Measurements from ENCODE around the gene EYA2. TPM values are rescaled to one million over a fixed set of nuclear protein-coding genes. Genes with fewer than 3 reads are reported as not detected.

Gene EYA2
- total and polyA plus RNA-seq, 4 donors: 0.17 to 0.54 (median 0.23) TPM; not detected in 1

DNA sequence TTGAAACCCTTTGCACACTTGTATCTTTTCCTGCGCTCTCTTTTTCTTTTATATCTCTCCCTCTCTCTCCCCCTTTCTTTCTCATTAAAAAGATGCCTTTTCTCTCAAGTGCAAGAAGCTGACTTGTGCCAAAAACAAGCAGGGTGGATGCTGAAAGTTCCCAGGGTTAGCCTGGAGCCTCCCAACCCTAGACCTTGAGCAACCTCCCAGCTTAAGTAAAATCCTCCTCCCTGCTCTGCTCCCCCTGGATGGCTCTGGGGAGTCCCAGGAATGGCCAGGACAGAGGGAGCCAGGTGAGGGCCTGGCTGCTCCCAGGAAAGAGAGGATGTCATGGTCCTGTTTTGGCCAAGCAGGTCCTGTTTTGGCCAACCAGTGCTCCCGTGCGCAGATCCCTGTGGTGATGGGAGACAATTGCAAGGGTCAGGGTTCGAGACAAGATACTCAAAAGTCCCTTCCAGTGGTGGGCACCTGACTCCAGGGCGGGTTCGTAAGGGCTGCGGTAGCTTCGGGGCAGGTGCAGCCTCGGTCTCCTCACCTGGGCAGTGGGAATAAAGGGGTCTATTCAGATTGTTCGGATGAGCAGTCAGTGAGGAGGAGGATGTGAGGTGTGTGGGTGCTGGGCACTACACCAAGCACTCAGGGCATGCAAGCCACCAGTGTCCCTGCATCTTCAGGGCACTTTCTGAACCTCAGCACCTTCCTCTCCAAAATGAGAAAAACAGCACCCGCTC is 49.4 kb downstream of the EYA2 start:
- no peak for DNase-seq (ENCODE audit: low spot score)
- no peaks in the 10 kb centered on the region for H3K36me3 ChIP-seq (ENCODE audit: control insufficient read depth in 4 of 4, insufficient read depth in 3 of 4, low read depth in 1 of 4, low read length in 3 of 4)
- no peaks in the 10 kb centered on the region for H3K27me3 ChIP-seq (ENCODE audit: control insufficient read depth in 4 of 4, insufficient read depth in 4 of 4, low read length in 3 of 4)
- WGBS: 89% methylated on average over 11 of the region's 11 CpGs
- H3K4me1 ChIP-seq (ENCODE audit: control insufficient read depth in 4 of 4, insufficient read depth in 4 of 4, low read length in 3 of 4): no peaks in the 10 kb centered on the region
- TF ChIP-seq GABPA (IDR thresholded peaks at IDR 0.05 in 1 of 2, conservative IDR thresholded peaks at IDR 0.05 in 1 of 2) (no peak), YY1 (IDR thresholded peaks at IDR 0.05) (no peak)
- H3K9me3 ChIP-seq (ENCODE audit: control insufficient read depth in 4 of 4, low read length in 3 of 4): no peaks in the 10 kb centered on the region
- no peak overlapping the region for H3K9ac ChIP-seq (ENCODE audit: low read depth in 1 of 2, low read length in 2 of 2)
- H3K4me3 ChIP-seq (ENCODE audit: low read depth in 1 of 3, low read length in 3 of 3): no peak overlapping the region
- H3K27ac ChIP-seq (ENCODE audit: low read depth in 1 of 2, low read length in 2 of 2): no peak overlapping the region

DNA sequence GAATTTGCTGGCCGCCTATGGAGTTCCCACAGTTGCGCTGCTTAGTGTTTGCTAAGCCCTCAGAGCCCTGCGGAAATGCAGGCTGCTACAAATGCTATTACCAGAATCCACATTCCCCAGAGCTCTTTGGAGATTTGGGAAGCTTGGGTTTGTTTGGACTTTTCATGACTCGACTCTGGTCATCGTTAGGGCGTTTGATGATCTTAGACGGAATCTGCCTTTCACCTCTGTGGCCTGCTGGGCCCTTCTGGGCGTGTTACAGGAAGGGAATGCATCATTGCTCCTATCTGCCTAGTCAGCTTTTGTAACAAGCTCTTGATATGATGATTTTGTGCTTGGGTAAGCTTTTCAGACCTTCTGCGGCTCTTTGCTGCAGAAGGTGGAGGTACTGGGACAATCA is 50.8 kb downstream of the EYA2 start:
- Histone ChIP-seq H3K4me3 (ENCODE audit: low read depth in 1 of 3, low read length in 3 of 3) (no peak overlapping the region), H3K27ac (ENCODE audit: low read depth in 1 of 2, low read length in 2 of 2) (no peak overlapping the region), H3K27me3 (ENCODE audit: control insufficient read depth in 4 of 4, insufficient read depth in 4 of 4, low read length in 3 of 4) (no peaks in the 10 kb centered on the region), H3K4me1 (ENCODE audit: control insufficient read depth in 4 of 4, insufficient read depth in 4 of 4, low read length in 3 of 4) (no peaks in the 10 kb centered on the region), H3K9ac (ENCODE audit: low read depth in 1 of 2, low read length in 2 of 2) (no peak overlapping the region), H3K9me3 (ENCODE audit: control insufficient read depth in 4 of 4, low read length in 3 of 4) (no peaks in the 10 kb centered on the region), H3K36me3 (ENCODE audit: control insufficient read depth in 4 of 4, insufficient read depth in 3 of 4, low read depth in 1 of 4, low read length in 3 of 4) (no peaks in the 10 kb centered on the region)
- DNase-seq (ENCODE audit: low spot score): no peak
- 75% methylated on average over 9 of the region's 9 CpGs for WGBS
- TF ChIP-seq RAD21 (IDR thresholded peaks at IDR 0.05) (no peak), TAF1 (conservative IDR thresholded peaks at IDR 0.05) (no peak), YY1 (IDR thresholded peaks at IDR 0.05) (no peak), SP1 (IDR thresholded peaks at IDR 0.05) (no peak)

DNA sequence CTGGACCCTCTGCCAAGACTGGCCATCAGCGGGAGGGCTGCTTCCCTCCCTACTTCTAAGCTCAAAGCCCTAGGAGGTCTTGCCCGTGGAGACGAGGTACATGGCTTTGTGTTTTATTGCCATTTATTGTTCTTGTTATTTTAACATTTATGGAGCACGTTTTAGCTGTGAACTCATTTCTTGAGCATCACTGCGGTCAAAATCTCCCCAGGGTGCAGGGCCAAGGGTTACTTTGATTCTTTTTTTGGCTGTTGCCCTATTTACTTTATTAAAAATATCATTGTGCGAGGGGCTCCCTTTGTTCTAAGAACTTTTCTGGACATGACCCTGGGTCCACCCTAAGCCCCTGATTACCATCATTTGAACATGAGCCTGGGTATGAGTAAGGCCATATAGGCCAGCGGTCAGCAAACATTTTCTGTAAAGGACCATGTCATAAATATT is 51.6 kb downstream of the EYA2 start:
- H3K27me3 ChIP-seq (ENCODE audit: control insufficient read depth in 4 of 4, insufficient read depth in 4 of 4, low read length in 3 of 4): no peaks in the 10 kb centered on the region
- no peak overlapping the region for H3K9ac ChIP-seq (ENCODE audit: low read depth in 1 of 2, low read length in 2 of 2)
- no peaks in the 10 kb centered on the region for H3K36me3 ChIP-seq (ENCODE audit: control insufficient read depth in 4 of 4, insufficient read depth in 3 of 4, low read depth in 1 of 4, low read length in 3 of 4)
- H3K27ac ChIP-seq (ENCODE audit: low read depth in 1 of 2, low read length in 2 of 2): no peak overlapping the region
- no peaks in the 10 kb centered on the region for H3K4me1 ChIP-seq (ENCODE audit: control insufficient read depth in 4 of 4, insufficient read depth in 4 of 4, low read length in 3 of 4)
- WGBS: 75% methylated on average over 7 of the region's 7 CpGs
- no peak overlapping the region for H3K4me3 ChIP-seq (ENCODE audit: low read depth in 1 of 3, low read length in 3 of 3)
- no peaks in the 10 kb centered on the region for H3K9me3 ChIP-seq (ENCODE audit: control insufficient read depth in 4 of 4, low read length in 3 of 4)
- DNase-seq (ENCODE audit: low spot score): no peak
- TF ChIP-seq FOXA2 (IDR thresholded peaks at IDR 0.05) (no peak), YY1 (IDR thresholded peaks at IDR 0.05) (no peak), SP1 (IDR thresholded peaks at IDR 0.05) (no peak), EGR1 (IDR thresholded peaks at IDR 0.05; ENCODE audit: low read depth in 2 of 2) (no peak), RXRA (IDR thresholded peaks at IDR 0.05) (no peak), HNF4A (conservative IDR thresholded peaks at IDR 0.05) (no peak), RAD21 (IDR thresholded peaks at IDR 0.05) (no peak), JUND (IDR thresholded peaks at IDR 0.05) (no peak), TAF1 (conservative IDR thresholded peaks at IDR 0.05) (no peak), FOXA1 (IDR thresholded peaks at IDR 0.05) (no peak)
- TF ChIP-seq, protein P1, sequence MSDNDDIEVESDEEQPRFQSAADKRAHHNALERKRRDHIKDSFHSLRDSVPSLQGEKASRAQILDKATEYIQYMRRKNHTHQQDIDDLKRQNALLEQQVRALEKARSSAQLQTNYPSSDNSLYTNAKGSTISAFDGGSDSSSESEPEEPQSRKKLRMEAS (IDR thresholded peaks at IDR 0.05): no peak
- TF ChIP-seq, protein P2, sequence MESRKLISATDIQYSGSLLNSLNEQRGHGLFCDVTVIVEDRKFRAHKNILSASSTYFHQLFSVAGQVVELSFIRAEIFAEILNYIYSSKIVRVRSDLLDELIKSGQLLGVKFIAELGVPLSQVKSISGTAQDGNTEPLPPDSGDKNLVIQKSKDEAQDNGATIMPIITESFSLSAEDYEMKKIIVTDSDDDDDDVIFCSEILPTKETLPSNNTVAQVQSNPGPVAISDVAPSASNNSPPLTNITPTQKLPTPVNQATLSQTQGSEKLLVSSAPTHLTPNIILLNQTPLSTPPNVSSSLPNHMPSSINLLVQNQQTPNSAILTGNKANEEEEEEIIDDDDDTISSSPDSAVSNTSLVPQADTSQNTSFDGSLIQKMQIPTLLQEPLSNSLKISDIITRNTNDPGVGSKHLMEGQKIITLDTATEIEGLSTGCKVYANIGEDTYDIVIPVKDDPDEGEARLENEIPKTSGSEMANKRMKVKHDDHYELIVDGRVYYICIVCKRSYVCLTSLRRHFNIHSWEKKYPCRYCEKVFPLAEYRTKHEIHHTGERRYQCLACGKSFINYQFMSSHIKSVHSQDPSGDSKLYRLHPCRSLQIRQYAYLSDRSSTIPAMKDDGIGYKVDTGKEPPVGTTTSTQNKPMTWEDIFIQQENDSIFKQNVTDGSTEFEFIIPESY (IDR thresholded peaks at IDR 0.05): no peak
- TF ChIP-seq, protein P3, sequence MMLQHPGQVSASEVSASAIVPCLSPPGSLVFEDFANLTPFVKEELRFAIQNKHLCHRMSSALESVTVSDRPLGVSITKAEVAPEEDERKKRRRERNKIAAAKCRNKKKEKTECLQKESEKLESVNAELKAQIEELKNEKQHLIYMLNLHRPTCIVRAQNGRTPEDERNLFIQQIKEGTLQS (IDR thresholded peaks at IDR 0.05): no peak
